OCI-LY1 (cell line): ENCODE data around the gene ATP11A.

ENCODE experiments used
- H2AFZ ChIP-seq: fragments of 200-600 bp; sonication (generic), shearing (Covaris generic); 2 replicates; pipeline ENCODE4 v1.6.0; 2014; ENCODE audit warnings: antibody characterized with exemption, mild to moderate bottlenecking, low read length
- H3F3A ChIP-seq: fragments of 200-600 bp; sonication (generic), shearing (Covaris generic); 2 replicates; pipeline ENCODE4 v1.6.0; 2014; ENCODE audit warnings: mild to moderate bottlenecking, antibody characterized with exemption, low read length, moderate library complexity; ENCODE audit not compliant: insufficient read depth
- H3K27ac ChIP-seq: fragments of 200-600 bp; sonication (generic); 2 replicates; pipeline ENCODE4 v1.5.1; 2014; ENCODE audit warnings: low read length, mixed run types, mild to moderate bottlenecking, low read depth; ENCODE audit not compliant: poor library complexity, severe bottlenecking
- H3K27me3 ChIP-seq: fragments of 200-600 bp; sonication (generic); 2 replicates; pipeline ENCODE4 v1.6.0; 2014; ENCODE audit warnings: antibody characterized with exemption, mild to moderate bottlenecking, low read length, moderate library complexity; ENCODE audit not compliant: insufficient read depth
- H3K36me3 ChIP-seq: fragments of 200-600 bp; sonication (generic); 2 replicates; pipeline ENCODE4 v1.6.1; 2014; ENCODE audit warnings: mild to moderate bottlenecking, antibody characterized with exemption, low read length, moderate library complexity, mixed read lengths; ENCODE audit not compliant: insufficient read depth
- H3K4me1 ChIP-seq: fragments of 200-600 bp; sonication (generic); 2 replicates; pipeline ENCODE4 v1.5.1; 2014; ENCODE audit warnings: mild to moderate bottlenecking, low read length, moderate library complexity; ENCODE audit not compliant: insufficient read depth, severe bottlenecking
- H3K4me2 ChIP-seq: fragments of 200-600 bp; sonication (generic), shearing (Covaris generic); 2 replicates; pipeline ENCODE4 v1.6.1; 2014; ENCODE audit warnings: low read length
- H3K4me3 ChIP-seq: fragments of 200-600 bp; sonication (generic); 2 replicates; pipeline ENCODE4 v1.5.1; 2014; ENCODE audit warnings: low read length, low read depth, mild to moderate bottlenecking, mixed read lengths; ENCODE audit not compliant: poor library complexity, severe bottlenecking
- H3K79me2 ChIP-seq: fragments of 200-600 bp; shearing (Covaris generic); 2 replicates; pipeline ENCODE4 v1.6.1; 2016; ENCODE audit warnings: mixed run types, low read length, mixed read lengths; ENCODE audit not compliant: insufficient read depth
- H3K9ac ChIP-seq: fragments of 200-600 bp; sonication (generic), shearing (Covaris generic); 2 replicates; pipeline ENCODE4 v1.6.1; 2014; ENCODE audit warnings: mild to moderate bottlenecking, low read length, mixed read lengths
- H3K9me2 ChIP-seq: fragments of 200-600 bp; sonication (generic), shearing (Covaris generic); 2 replicates; pipeline ENCODE4 v1.6.1; 2014; ENCODE audit warnings: low read depth, mild to moderate bottlenecking, low read length, mixed read lengths
- H3K9me3 ChIP-seq: fragments of 200-600 bp; shearing (Covaris generic); 2 replicates; pipeline ENCODE4 v1.6.1; 2014; ENCODE audit warnings: low read length, mixed read lengths
- H4K20me1 ChIP-seq: fragments of 200-600 bp; sonication (generic), shearing (Covaris generic); 2 replicates; pipeline ENCODE4 v1.6.0; 2016; ENCODE audit warnings: mild to moderate bottlenecking, low read length; ENCODE audit not compliant: insufficient read depth
- CTCF ChIP-seq: fragments of 200-600 bp; sonication (generic), shearing (Covaris generic); IDR thresholded peaks from 2 replicates; pipeline ENCODE4 v1.5.1; 2017; ENCODE audit warnings: mild to moderate bottlenecking, antibody characterized with exemption, low read length, moderate library complexity, mixed read lengths
- EZH2 ChIP-seq: fragments of 200-600 bp; sonication (generic), shearing (Covaris generic); IDR thresholded peaks from 2 replicates; pipeline ENCODE4 v1.8.0; 2017; ENCODE audit warnings: borderline replicate concordance, mixed run types, mild to moderate bottlenecking, antibody characterized with exemption, low read length, moderate library complexity, mixed read lengths

ATP11A gene

DNA sequence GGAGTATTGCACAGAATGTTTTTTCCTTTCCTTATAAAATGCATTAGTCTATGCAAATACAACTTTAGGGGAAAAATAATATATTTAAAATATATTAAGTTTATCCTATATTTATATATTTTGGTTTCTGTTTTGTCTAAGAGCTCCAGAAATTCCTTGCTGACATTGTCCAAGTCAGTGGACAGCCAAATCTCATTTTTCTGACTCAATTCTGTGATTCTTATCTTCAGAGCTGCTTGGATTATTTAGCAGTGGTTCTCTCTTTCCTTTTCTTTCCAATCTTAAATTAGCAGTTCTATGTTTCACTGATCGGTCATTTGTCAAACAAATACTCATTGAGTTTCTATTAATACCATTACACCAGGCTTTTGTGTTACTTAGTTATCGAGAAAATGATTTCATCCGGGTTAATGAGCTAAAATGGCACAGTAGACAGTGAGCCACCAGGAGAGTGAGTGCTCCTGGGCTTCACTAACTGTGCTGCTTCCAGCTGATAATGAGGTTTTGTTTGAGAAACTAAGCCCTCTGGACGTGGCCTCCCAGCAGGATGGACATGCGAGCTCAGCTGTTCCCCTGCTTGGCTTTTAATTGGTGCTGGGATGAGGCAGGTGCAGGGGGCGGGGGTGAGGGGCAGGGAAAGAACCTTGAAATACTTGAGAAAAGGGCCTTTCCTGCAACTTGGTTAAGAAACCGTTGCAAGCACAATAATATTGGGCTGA is 44.0 kb downstream of the ATP11A start:
- Histone ChIP-seq H2AFZ (no peak overlapping the region), H3K27me3 (peaks cover 12% of the 10 kb centered on the region; the same call in 1 of the 2 replicates), H3K9me3 (no peaks in the 10 kb centered on the region), H3K36me3 (no peaks in the 10 kb centered on the region), H3K79me2 (no peaks in the 10 kb centered on the region), H3K4me1 (no peaks in the 10 kb centered on the region), H3K27ac (no peak overlapping the region), H3K4me3 (no peak overlapping the region), H3F3A (no peaks in the 10 kb centered on the region), H4K20me1 (no peaks in the 10 kb centered on the region; the same call in 1 of the 2 replicates), H3K9ac (no peak overlapping the region), H3K4me2 (no peak overlapping the region), H3K9me2 (no peaks in the 10 kb centered on the region)
- TF ChIP-seq EZH2 (no peak), CTCF (no peak)

GRCh38 chr13:112734696-112735547 is 45.1 kb downstream of the ATP11A start:
- Histone ChIP-seq H3K4me3 (no peak overlapping the region), H3F3A (no peaks in the 10 kb centered on the region), H3K9ac (no peak overlapping the region), H3K4me2 (no peak overlapping the region), H3K9me3 (no peaks in the 10 kb centered on the region), H3K27ac (no peak overlapping the region), H2AFZ (no peak overlapping the region), H4K20me1 (no peaks in the 10 kb centered on the region; the same call in 1 of the 2 replicates), H3K9me2 (no peaks in the 10 kb centered on the region), H3K27me3 (peaks cover 7% of the 10 kb centered on the region; the same call in 1 of the 2 replicates), H3K36me3 (no peaks in the 10 kb centered on the region), H3K4me1 (no peaks in the 10 kb centered on the region), H3K79me2 (no peaks in the 10 kb centered on the region)
- TF ChIP-seq CTCF (no peak), EZH2 (no peak)

DNA sequence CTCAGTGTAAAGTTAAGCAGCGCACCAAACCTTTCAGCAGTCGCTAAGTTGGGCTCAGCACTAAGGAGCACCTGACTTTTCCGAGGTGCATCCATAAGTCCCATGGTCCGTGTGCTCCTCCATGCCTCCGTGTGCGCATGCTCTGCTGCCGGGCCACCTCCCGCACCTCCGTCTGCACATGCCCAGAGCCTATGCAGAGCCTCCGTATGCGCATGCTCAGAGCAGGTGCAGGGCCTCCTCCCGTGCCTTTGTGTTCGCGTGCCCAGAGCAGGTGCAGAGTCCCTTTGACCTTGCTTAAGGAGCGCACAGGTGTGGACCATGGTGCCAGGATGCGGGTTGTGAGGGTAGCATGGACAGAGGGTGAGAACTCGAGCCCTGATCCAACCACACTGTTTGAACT is 46.0 kb downstream of the ATP11A start:
- Histone ChIP-seq H3K9me2 (no peaks in the 10 kb centered on the region), H3K4me1 (no peaks in the 10 kb centered on the region), H3K4me2 (no peak overlapping the region), H4K20me1 (no peaks in the 10 kb centered on the region; the same call in 1 of the 2 replicates), H3K9me3 (no peaks in the 10 kb centered on the region), H3K36me3 (no peaks in the 10 kb centered on the region), H3K79me2 (no peaks in the 10 kb centered on the region), H3K9ac (no peak overlapping the region), H3K27me3 (peaks cover 7% of the 10 kb centered on the region; the same call in 1 of the 2 replicates), H3F3A (no peaks in the 10 kb centered on the region), H3K4me3 (no peak overlapping the region), H3K27ac (no peak overlapping the region), H2AFZ (no peak overlapping the region)
- TF ChIP-seq EZH2, result no peak
- TF ChIP-seq CTCF, result no peak
